Duodenal mucosa (tissue), 2 donors: ENCODE results near the gene PHF19.

Experiments
- H3K27ac ChIP-seq: one replicate; pipeline ENCODE4 v1.7.0; 2013; ENCODE audit warnings: low read depth, low read length
- H3K27me3 ChIP-seq, 2 donors: one replicate each; pipeline ENCODE4 v1.7.0; 2013; ENCODE audit warnings: low read length in 2 of 2, control low read depth in 1 of 2; ENCODE audit not compliant: insufficient read depth in 2 of 2, control insufficient read depth in 1 of 2
- H3K36me3 ChIP-seq, 2 donors: one replicate each; pipeline ENCODE4 v1.7.0; 2013; ENCODE audit warnings: low read length in 2 of 2, control low read depth in 1 of 2; ENCODE audit not compliant: insufficient read depth in 2 of 2, control insufficient read depth in 1 of 2
- H3K4me1 ChIP-seq, 2 donors: one replicate each; pipeline ENCODE4 v1.7.0; 2013; ENCODE audit warnings: low read length in 2 of 2, control low read depth in 1 of 2; ENCODE audit not compliant: insufficient read depth in 2 of 2, control insufficient read depth in 1 of 2
- H3K4me3 ChIP-seq, 2 donors: one replicate each; pipeline ENCODE4 v1.7.0; 2013; ENCODE audit warnings: low read length in 2 of 2, low read depth in 1 of 2
- H3K9ac ChIP-seq, 2 donors: one replicate each; pipeline ENCODE4 v1.7.0; 2013; ENCODE audit warnings: low read length in 2 of 2, low read depth in 1 of 2
- H3K9me3 ChIP-seq, 2 donors: one replicate each; pipeline ENCODE4 v1.7.0; 2013; ENCODE audit warnings: low read length in 2 of 2, control low read depth in 1 of 2; ENCODE audit not compliant: control insufficient read depth in 1 of 2

The PHF19 gene

GRCh38 chr9:120882935-120883607 lies 6.1 kb upstream of the PHF19 start:
- Histone ChIP-seq H3K27ac (no peak overlapping the region), H3K9me3 (no peaks in the 10 kb centered on the region), H3K4me1 (peaks cover 20 to 30% of the 10 kb centered on the region in 2 donors), H3K9ac (no peak overlapping the region), H3K36me3 (no peaks in the 10 kb centered on the region), H3K4me3 (no peak overlapping the region), H3K27me3 (no peaks in the 10 kb centered on the region)

- peaks cover 32 to 33% of the 10 kb centered on the region in 2 donors for H3K4me1 ChIP-seq
- no peaks in the 10 kb centered on the region for H3K36me3 ChIP-seq
- H3K27me3 ChIP-seq, result no peaks in the 10 kb centered on the region
- H3K27ac ChIP-seq, result no peak overlapping the region
- no peaks in the 10 kb centered on the region for H3K9me3 ChIP-seq
- no peak overlapping the region for H3K4me3 ChIP-seq
- no peak overlapping the region for H3K9ac ChIP-seq
These were observed 2.5 kb upstream of the PHF19 start for GRCh38 chr9:120879446-120879845.

- Histone ChIP-seq H3K4me1 (peaks cover 32 to 33% of the 10 kb centered on the region in 2 donors), H3K36me3 (peaks cover 0 to 9% of the 10 kb centered on the region in 2 donors), H3K9ac (peak overlapping the region in 1 of 2 donors; percentile 77), H3K27ac (no peak overlapping the region), H3K27me3 (no peaks in the 10 kb centered on the region), H3K4me3 (peak overlapping the region; percentile 64 to 91), H3K9me3 (no peaks in the 10 kb centered on the region)
These were observed 1.5 kb upstream of the PHF19 start for GRCh38 chr9:120878188-120879130.

- H3K4me3 ChIP-seq, result peak overlapping the region; percentile 64 to 91
- peak overlapping the region; percentile 59 to 77 for H3K9ac ChIP-seq
- peak overlapping the region; percentile 53 for H3K27ac ChIP-seq
- H3K36me3 ChIP-seq, result peaks cover 3 to 14% of the 10 kb centered on the region in 2 donors
- H3K4me1 ChIP-seq, result peaks cover 26 to 36% of the 10 kb centered on the region in 2 donors
- H3K27me3 ChIP-seq, result no peaks in the 10 kb centered on the region
- no peaks in the 10 kb centered on the region for H3K9me3 ChIP-seq
These were observed 467 bp upstream of the PHF19 start for GRCh38 chr9:120877276-120878034.

- Histone ChIP-seq H3K27me3 (no peaks in the 10 kb centered on the region), H3K9ac (peak overlapping the region; percentile 57 to 58), H3K4me1 (peaks cover 26 to 36% of the 10 kb centered on the region in 2 donors), H3K36me3 (peaks cover 3 to 14% of the 10 kb centered on the region in 2 donors), H3K4me3 (peak overlapping the region; percentile 67 to 80), H3K9me3 (no peaks in the 10 kb centered on the region), H3K27ac (peak overlapping the region; percentile 76)
These were observed 790 bp downstream of the PHF19 start for GRCh38 chr9:120875954-120876841.

- peak overlapping the region; percentile 54 to 58 for H3K9ac ChIP-seq
- peak overlapping the region; percentile 67 to 80 for H3K4me3 ChIP-seq
These were observed 1.4 kb downstream of the PHF19 start for GRCh38 chr9:120875643-120875953.

GRCh38 chr9:120875195-120875565 lies 1.8 kb downstream of the PHF19 start:
- H3K4me3 ChIP-seq, result no peak overlapping the region
- peaks cover 26 to 36% of the 10 kb centered on the region in 2 donors for H3K4me1 ChIP-seq
- no peaks in the 10 kb centered on the region for H3K27me3 ChIP-seq
- H3K9me3 ChIP-seq, result no peaks in the 10 kb centered on the region
- H3K36me3 ChIP-seq, result peaks cover 3 to 14% of the 10 kb centered on the region in 2 donors
- no peak overlapping the region for H3K9ac ChIP-seq
- no peak overlapping the region for H3K27ac ChIP-seq

More at GRCh38 chr9:120875643-120875953, 1.4 kb downstream of the PHF19 start:
- H3K36me3 ChIP-seq, result peaks cover 3 to 14% of the 10 kb centered on the region in 2 donors
- H3K27me3 ChIP-seq, result no peaks in the 10 kb centered on the region
- H3K27ac ChIP-seq, result peak overlapping the region; percentile 69
- H3K4me1 ChIP-seq, result peaks cover 26 to 36% of the 10 kb centered on the region in 2 donors
- no peaks in the 10 kb centered on the region for H3K9me3 ChIP-seq

- Histone ChIP-seq H3K9ac (no peak overlapping the region), H3K27ac (no peak overlapping the region), H3K4me1 (peaks cover 30 to 36% of the 10 kb centered on the region in 2 donors), H3K9me3 (no peaks in the 10 kb centered on the region), H3K4me3 (no peak overlapping the region), H3K27me3 (no peaks in the 10 kb centered on the region), H3K36me3 (peaks cover 3 to 17% of the 10 kb centered on the region in 2 donors)
These were observed 2.5 kb downstream of the PHF19 start for GRCh38 chr9:120874226-120875194.
